Measurements from ENCODE around the gene RAG2.

DNA sequence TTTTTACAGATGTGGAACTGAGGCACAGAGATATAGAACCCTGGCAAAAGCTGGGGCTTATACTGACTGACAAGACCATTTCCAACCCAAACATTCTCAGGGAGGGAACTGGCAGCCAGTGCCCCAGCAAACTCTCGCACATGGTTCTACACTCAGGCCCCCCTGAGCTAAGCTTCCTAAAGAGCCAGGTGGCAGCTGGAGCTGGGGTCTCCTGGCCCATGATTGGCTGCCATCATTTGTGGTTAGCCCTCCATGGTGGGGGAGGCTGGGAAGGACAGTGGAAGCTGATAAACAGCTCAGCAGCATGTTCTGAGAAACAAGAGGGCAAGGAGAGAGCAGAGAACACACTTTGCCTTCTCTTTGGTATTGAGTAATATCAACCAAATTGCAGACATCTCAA, 30.3 kb downstream of the RAG2 start, which contains the start of gene RAG1:
- no peak for TF ChIP-seq POLR2A (IDR thresholded peaks at IDR 0.05; ENCODE audit: low read depth, low read length)
- no peak for TF ChIP-seq POU2F2 (IDR thresholded peaks at IDR 0.05; ENCODE audit: low read depth, low read length)
- TF ChIP-seq POLR2AphosphoS5 (IDR thresholded peaks at IDR 0.05; ENCODE audit: low read depth, low read length): no peak
- no peak for TF ChIP-seq TAF1 (IDR thresholded peaks at IDR 0.05; ENCODE audit: low read depth, low read length)

Data from GM12891 (cell line).